DOHH2 (cell line): ENCODE data around the gene ADAMTS5.

Experiments
- CTCF ChIP-seq: fragments of 200-600 bp; sonication (generic); IDR thresholded peaks from one replicate; pipeline ENCODE4 v1.5.1; 2014; ENCODE audit warnings: antibody characterized with exemption, mild to moderate bottlenecking, low read depth, low read length; ENCODE audit not compliant: poor library complexity, severe bottlenecking
- EZH2phosphoT487 ChIP-seq: fragments of 200-600 bp; sonication (generic); IDR thresholded peaks from 2 replicates; pipeline ENCODE4 v1.6.1; 2017; ENCODE audit warnings: borderline replicate concordance, mild to moderate bottlenecking, antibody characterized with exemption, low read length, moderate library complexity, mixed read lengths

GRCh38 chr21:26969971-26970725 lies 3.3 kb upstream of the ADAMTS5 start:
- no peak for TF ChIP-seq CTCF
- no peak for TF ChIP-seq EZH2phosphoT487
